ENCODE results near the gene GSDMA.
"Not testable (repeated sequence)": the region's sequence is repeated elsewhere in the genome, so short reads cannot be mapped to it uniquely, and the experiment has no call there.

GSDMA gene

DNA sequence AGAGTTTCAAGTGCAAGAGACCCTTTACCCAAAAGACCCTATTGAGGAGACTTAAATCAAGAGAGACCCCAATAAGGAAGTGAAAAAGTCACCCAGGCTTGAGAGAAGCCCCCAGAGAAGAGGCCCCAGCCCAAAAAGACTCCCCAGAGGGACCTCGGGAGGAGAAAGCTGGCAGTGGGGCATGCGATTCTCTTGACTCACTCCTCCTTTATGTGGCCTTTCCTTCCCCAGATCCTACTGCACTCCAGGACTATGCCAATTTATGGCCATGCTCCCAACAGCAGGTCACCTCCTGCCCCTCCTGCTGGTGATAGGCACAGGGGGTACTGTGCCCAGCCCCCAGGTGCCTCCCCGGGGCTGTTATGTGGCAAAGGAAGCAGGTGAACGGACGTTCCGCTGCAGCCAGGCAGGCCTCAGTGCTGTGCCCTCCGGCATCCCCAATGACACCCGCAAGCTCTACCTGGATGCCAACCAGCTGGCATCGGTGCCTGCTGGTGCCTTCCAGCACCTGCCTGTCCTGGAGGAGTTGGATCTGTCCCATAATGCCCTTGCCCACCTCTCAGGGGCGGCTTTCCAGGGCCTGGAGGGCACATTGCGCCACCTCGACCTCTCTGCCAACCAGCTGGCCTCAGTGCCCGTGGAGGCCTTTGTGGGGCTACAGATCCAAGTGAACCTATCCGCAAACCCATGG, 19.0 kb upstream of the GSDMA start:
- no peak for TF ChIP-seq Cebpa-rat (IDR thresholded peaks at IDR 0.05)
- Histone ChIP-seq H3K9ac (peak overlapping the region; percentile 57; the same call in 1 of the 2 replicates), H4K20me1 (no peaks in the 10 kb centered on the region), H3K27ac (peak overlapping the region; percentile 73), H3K4me2 (peak overlapping the region; percentile 86), H3K9me3 (no peaks in the 10 kb centered on the region), H3K27me3 (no peaks in the 10 kb centered on the region), H3K4me1 (peaks cover 80% of the 10 kb centered on the region), H3K36me3 (no peaks in the 10 kb centered on the region), H3K4me3 (no peak overlapping the region)

DNA sequence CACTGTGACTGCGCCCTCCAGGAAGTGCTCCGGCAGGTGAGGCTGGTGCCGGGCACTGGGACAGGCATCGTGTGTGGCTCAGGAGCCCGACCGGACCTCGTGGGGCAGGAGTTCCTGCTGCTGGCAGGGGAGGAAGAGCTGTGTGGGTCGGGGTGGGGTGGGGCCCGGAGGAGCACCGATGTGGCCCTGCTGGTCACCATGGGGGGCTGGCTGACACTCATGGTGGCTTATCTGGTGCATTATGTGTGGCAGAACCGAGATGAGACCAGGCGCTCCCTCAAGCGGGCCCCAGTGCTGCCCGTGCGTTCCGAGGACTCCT, 18.5 kb upstream of the GSDMA start:
- TF ChIP-seq Cebpa-rat (IDR thresholded peaks at IDR 0.05): no peak
- no peaks in the 10 kb centered on the region for H4K20me1 ChIP-seq
- peak overlapping the region; percentile 86 for H3K4me2 ChIP-seq
- no peaks in the 10 kb centered on the region for H3K36me3 ChIP-seq
- no peak overlapping the region for H3K4me3 ChIP-seq
- H3K9me3 ChIP-seq: no peaks in the 10 kb centered on the region
- H3K9ac ChIP-seq: 0 out of 2 replicates have a peak overlapping the region, but pooled peaks have one; percentile 57
- peaks cover 80% of the 10 kb centered on the region for H3K4me1 ChIP-seq
- peak overlapping the region; percentile 73 for H3K27ac ChIP-seq
- H3K27me3 ChIP-seq: no peaks in the 10 kb centered on the region

GRCh38 chr17:39946551-39947330, 16.1 kb upstream of the GSDMA start:
- no peaks in the 10 kb centered on the region for H4K20me1 ChIP-seq
- peaks cover 85% of the 10 kb centered on the region for H3K4me1 ChIP-seq
- H3K4me3 ChIP-seq: no peak overlapping the region
- no peaks in the 10 kb centered on the region for H3K27me3 ChIP-seq
- H3K9ac ChIP-seq: peak overlapping the region; percentile 39
- H3K36me3 ChIP-seq: no peaks in the 10 kb centered on the region
- no peak for TF ChIP-seq Cebpa-rat (IDR thresholded peaks at IDR 0.05)
- H3K27ac ChIP-seq: peak overlapping the region; percentile 81
- H3K4me2 ChIP-seq: peak overlapping the region; percentile 82
- no peaks in the 10 kb centered on the region for H3K9me3 ChIP-seq

- Histone ChIP-seq H3K4me3 (peak overlapping the region; percentile 29), H3K4me1 (peaks cover 90% of the 10 kb centered on the region), H3K4me2 (peak overlapping the region; percentile 82), H3K27ac (peak overlapping the region; percentile 81), H3K9ac (peak overlapping the region; percentile 55; the same call in 1 of the 2 replicates)
- H3K27me3 ChIP-seq, H3K36me3 ChIP-seq, H3K9me3 ChIP-seq, H4K20me1 ChIP-seq: not testable (repeated sequence)
These were observed 14.3 kb upstream of the GSDMA start for GRCh38 chr17:39948489-39948828.

DNA sequence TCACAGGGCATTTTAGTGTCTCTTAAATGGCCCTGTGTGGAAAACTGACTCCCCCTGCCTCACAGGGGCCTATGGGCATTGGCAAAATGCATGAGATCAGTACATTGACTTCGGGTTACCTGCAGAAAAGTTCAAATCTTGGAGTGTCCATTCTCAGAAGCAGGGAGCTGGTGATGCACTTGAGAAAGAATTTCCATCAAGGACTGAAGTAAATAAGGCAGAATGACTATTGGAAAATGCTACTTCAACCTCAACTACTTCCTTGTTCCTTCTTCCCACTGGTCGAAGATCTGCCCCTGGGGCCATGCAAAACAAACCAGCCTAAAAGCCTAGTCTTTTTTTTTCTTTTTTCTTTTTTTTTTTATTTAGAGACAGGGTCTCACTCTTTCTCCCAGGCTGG, 13.8 kb upstream of the GSDMA start:
- Histone ChIP-seq H3K9ac (peak overlapping the region; percentile 34; the same call in 1 of the 2 replicates), H3K27ac (peak overlapping the region; percentile 81), H4K20me1 (no peaks in the 10 kb centered on the region), H3K36me3 (no peaks in the 10 kb centered on the region), H3K4me2 (peak overlapping the region; percentile 82), H3K27me3 (no peaks in the 10 kb centered on the region), H3K9me3 (no peaks in the 10 kb centered on the region), H3K4me1 (peaks cover 89% of the 10 kb centered on the region), H3K4me3 (no peak overlapping the region)
- TF ChIP-seq Cebpa-rat (IDR thresholded peaks at IDR 0.05): no peak

DNA sequence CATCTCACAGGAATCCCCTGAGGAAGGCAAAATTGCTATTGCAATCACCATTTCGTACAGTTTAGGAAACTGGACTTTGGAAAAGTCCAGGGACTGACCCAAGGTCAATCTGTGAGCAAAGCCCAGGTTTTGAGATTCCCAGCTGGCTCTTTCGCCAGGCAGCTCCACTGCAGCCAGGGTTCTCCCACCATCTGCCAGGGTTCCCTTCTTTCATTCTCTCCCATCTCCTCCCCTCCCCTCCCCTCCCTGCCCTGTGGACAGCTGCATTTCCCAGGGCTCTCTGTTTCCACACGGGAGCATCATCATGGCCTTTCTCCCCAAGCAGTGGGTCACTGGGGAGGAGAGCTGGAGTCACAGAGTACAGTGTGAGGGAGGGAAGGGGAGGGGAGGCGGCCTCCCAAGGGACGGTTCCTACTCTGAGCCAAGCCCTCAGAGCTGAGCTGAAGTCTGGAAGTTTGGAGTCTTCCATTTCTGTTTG, 11.9 kb upstream of the GSDMA start:
- 0 out of 2 replicates have a peak overlapping the region, but pooled peaks have one; percentile 29 for H3K27ac ChIP-seq
- H3K36me3 ChIP-seq: no peaks in the 10 kb centered on the region
- no peak overlapping the region for H3K9ac ChIP-seq
- no peaks in the 10 kb centered on the region for H3K9me3 ChIP-seq
- no peaks in the 10 kb centered on the region for H4K20me1 ChIP-seq
- peaks cover 77% of the 10 kb centered on the region for H3K4me1 ChIP-seq
- no peak for TF ChIP-seq Cebpa-rat (IDR thresholded peaks at IDR 0.05)
- peak overlapping the region; percentile 82 for H3K4me2 ChIP-seq
- H3K4me3 ChIP-seq: no peak overlapping the region
- no peaks in the 10 kb centered on the region for H3K27me3 ChIP-seq

DNA sequence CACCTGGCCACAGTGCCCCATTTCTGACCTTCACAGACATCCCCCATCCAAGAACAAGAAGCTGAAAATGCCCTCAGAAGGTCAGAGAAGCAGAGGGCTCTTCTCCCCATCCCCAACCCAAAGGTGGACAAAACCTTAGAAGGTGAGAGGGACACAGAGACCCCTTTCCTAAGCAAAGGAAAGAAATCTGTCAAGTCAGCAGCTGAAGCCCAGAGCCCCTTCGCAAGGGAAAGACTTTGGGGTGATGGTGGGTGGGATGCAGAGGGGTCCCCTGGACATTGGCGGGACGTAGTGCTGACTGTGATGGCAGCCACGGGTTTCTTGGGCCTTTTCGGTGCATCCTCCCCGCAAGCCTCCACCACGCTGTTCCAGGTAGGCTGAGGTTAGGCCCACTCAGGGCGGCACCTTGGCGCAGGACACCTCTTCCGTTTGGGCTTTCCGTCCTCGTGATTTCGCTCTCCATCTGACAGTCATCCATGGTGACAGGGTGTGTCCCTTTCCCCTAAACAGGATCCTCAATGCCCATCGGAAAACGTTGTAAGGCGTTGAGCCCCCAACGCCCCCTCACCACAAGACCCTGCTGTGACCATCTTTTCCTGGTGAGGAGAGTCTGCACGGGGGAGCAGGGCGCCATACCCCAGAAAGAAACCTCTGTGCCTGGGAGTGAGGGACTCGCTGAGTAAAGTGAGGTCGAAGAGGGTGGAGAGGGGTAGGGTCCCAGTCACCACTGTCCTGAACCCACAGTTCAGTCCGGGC, 10.7 kb upstream of the GSDMA start:
- Histone ChIP-seq H3K36me3 (no peaks in the 10 kb centered on the region), H4K20me1 (no peaks in the 10 kb centered on the region), H3K9ac (peak overlapping the region; percentile 30), H3K4me1 (peaks cover 68% of the 10 kb centered on the region), H3K4me2 (peak overlapping the region; percentile 83), H3K4me3 (peak overlapping the region; percentile 58), H3K27ac (no peak overlapping the region), H3K9me3 (no peaks in the 10 kb centered on the region), H3K27me3 (no peaks in the 10 kb centered on the region)
- TF ChIP-seq Cebpa-rat (IDR thresholded peaks at IDR 0.05): no peak

DNA sequence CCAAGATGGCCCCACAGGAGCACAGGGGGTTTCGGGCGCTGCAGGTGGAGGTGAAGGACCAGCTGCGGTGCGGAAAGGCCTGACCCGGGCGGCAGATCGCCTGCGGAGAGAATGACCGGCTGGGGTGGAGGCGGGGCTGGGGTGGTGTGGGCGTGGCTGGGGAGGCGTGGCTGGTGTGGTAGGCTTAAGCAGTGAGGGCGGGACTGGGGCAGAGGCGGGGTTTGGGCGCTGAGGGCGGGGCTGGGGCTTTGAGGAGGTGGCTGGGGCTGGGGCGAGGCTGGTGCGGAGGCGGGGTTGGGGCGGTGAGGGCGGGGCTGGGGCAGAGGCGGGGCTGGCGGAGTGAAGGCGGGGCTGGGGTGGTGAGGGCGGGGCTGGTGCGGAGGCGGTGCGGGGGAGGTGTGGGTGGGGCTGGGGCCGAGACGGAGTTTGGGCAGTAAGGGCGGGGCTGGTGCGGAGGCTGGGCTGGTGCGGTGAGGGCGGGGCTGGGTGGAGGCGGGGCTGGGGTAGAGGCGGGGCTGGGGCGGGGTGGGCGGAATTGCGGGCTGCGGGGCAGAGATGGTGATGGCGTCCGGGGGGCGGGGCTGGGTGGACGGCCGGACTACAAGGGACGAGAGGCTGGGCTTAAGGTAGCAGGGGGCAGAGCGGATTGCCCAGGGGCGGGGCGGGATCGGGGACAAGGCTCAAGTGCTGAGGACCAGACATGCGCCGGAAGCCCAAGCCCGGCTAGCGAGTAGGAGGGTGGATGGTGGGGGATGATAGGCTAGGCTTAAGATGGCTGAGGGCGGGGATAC, 9.9 kb upstream of the GSDMA start:
- Histone ChIP-seq H4K20me1 (no peaks in the 10 kb centered on the region), H3K36me3 (no peaks in the 10 kb centered on the region), H3K4me3 (peak overlapping the region; percentile 65), H3K9me3 (no peaks in the 10 kb centered on the region), H3K4me1 (peaks cover 60% of the 10 kb centered on the region), H3K27ac (peak overlapping the region; percentile 62), H3K4me2 (peak overlapping the region; percentile 85), H3K9ac (peak overlapping the region; percentile 60), H3K27me3 (no peaks in the 10 kb centered on the region)
- TF ChIP-seq Cebpa-rat (IDR thresholded peaks at IDR 0.05): no peak

DNA sequence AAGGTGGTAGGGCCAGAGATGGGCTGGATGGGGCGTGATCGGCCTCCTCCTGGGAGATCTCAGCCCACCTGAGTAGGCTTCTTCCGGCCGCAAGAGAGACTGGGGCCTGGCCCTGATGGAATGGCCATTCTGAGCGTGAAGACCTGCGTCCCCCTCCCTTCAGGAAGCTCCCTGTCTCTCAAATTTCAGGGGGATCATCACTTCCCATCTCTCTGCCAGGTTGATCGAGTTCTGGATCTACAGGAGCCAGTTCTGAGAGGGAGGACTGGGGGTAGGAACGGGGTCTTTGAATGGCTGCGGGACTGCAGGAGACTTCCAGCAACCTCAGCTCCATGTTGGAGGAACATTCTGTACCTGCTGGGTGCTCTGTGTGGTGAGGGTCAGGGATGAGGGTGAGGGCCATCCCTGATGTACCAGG, 9.3 kb upstream of the GSDMA start:
- Histone ChIP-seq H3K9me3 (no peaks in the 10 kb centered on the region), H3K27ac (peak overlapping the region; percentile 62), H4K20me1 (no peaks in the 10 kb centered on the region), H3K4me1 (peaks cover 54% of the 10 kb centered on the region), H3K9ac (peak overlapping the region; percentile 60; the same call in 1 of the 2 replicates), H3K36me3 (no peaks in the 10 kb centered on the region), H3K27me3 (no peaks in the 10 kb centered on the region), H3K4me3 (peak overlapping the region; percentile 65), H3K4me2 (peak overlapping the region; percentile 85)
- no peak for TF ChIP-seq Cebpa-rat (IDR thresholded peaks at IDR 0.05)

Measured in BLaER1 (cell line).